GM12878 (cell line): ENCODE measurements around the gene GLTP. TPM values are rescaled to one million over a fixed set of nuclear protein-coding genes. Genes with fewer than 3 reads are reported as not detected.

Experiments
- ATAC-seq: fragments of 200-7000 bp; cut with Tn5 transposase; 3 replicates; pipeline ENCODE4 v1.9.1; 2020; ENCODE audit warnings: mild to moderate bottlenecking, moderate library complexity
- BruUV-seq: library from RNA; stranded (reverse); fragments of 400-500 nt; replicated peaks from 2 replicates; lab custom pipeline; 2021; lab: Mats Ljungman, UMichigan
- CTCF ChIA-PET: fragments of 300-600 bp; sonication (Branson Sonifier 250); formaldehyde crosslinking; extraction: SDS; loops from one replicate; lab custom pipeline; 2021; ENCODE audit warnings: inconsistent platforms; lab: Yijun Ruan, JAX
- POLR2A ChIA-PET: fragments of 350-600 bp; formaldehyde crosslinking; extraction: SDS; loops from one replicate; lab custom pipeline; 2021; ENCODE audit warnings: inconsistent platforms; lab: Charles Lee
- RAD21 ChIA-PET: fragments of 300-600 bp; sonication (Branson Sonifier 250); formaldehyde crosslinking; loops from one replicate; lab custom pipeline; 2023; ENCODE audit warnings: antibody characterized with exemption; ENCODE audit not compliant: unreplicated experiment; lab: Charles Lee
- SMC1A ChIA-PET: fragments of 300-600 bp; sonication (Branson Sonifier 250); formaldehyde crosslinking; loops from one replicate; lab custom pipeline; 2023; ENCODE audit not compliant: unreplicated experiment, uncharacterized antibody; lab: Charles Lee
- DNase-seq: peaks from one replicate; pipeline ENCODE4 v3.0.0-alpha.2; 2011; ENCODE audit warnings: low read depth, low spot score
- FAIRE-seq: peaks from 3 replicates; lab custom pipeline; 2011; peaks lifted over from hg19 to GRCh38; lab: Jason Lieb, UNC
- H2AFZ ChIP-seq: 2 replicates; pipeline ENCODE4 v1.6.0; 2011; ENCODE audit warnings: low read depth, low read length, control low read depth; ENCODE audit not compliant: control insufficient read depth
- H3K27ac ChIP-seq: 2 replicates; pipeline ENCODE4 v1.5.1; 2011; ENCODE audit warnings: control low read depth; ENCODE audit not compliant: control insufficient read depth, insufficient read depth
- H3K27me3 ChIP-seq, 2 experiments: replicated peaks in 1 of 2; 2 replicates each; pipeline versions ENCODE4 v1.6.0 to v1.6.1; 2011; ENCODE audit warnings: low read length in 1 of 2; ENCODE audit not compliant: control insufficient read depth in 2 of 2, insufficient read depth in 2 of 2
- H3K36me3 ChIP-seq, 2 experiments: 2 replicates each; pipeline ENCODE4 v1.5.1; 2011; ENCODE audit warnings: low read length in 1 of 2; ENCODE audit not compliant: control insufficient read depth in 2 of 2, insufficient read depth in 2 of 2
- H3K4me1 ChIP-seq: 2 replicates; pipeline ENCODE4 v1.6.1; 2011; ENCODE audit warnings: mild to moderate bottlenecking, low read length, moderate library complexity, mixed read lengths; ENCODE audit not compliant: control insufficient read depth, insufficient read depth
- H3K4me2 ChIP-seq: 2 replicates; pipeline ENCODE4 v1.6.0; 2011; ENCODE audit warnings: control low read depth; ENCODE audit not compliant: control insufficient read depth, insufficient read depth
- H3K4me3 ChIP-seq: fragments of 200-600 bp; sonication (generic); 2 replicates; pipeline ENCODE4 v1.5.1; 2016
- H3K79me2 ChIP-seq: 2 replicates; pipeline ENCODE4 v1.6.0; 2011; ENCODE audit warnings: low read length; ENCODE audit not compliant: control insufficient read depth, insufficient read depth
- H3K9ac ChIP-seq: 2 replicates; pipeline ENCODE4 v1.8.0; 2011; ENCODE audit warnings: low read length, control low read depth, mixed read lengths; ENCODE audit not compliant: control insufficient read depth, insufficient read depth
- H3K9me3 ChIP-seq: replicated peaks from 3 replicates; pipeline ENCODE4 v1.5.1; 2011; ENCODE audit warnings: mild to moderate bottlenecking, low read length; ENCODE audit not compliant: control insufficient read depth, insufficient read depth
- H4K20me1 ChIP-seq: 2 replicates; pipeline ENCODE4 v1.6.0; 2011; ENCODE audit not compliant: control insufficient read depth, insufficient read depth
- CHD1 ChIP-seq: IDR thresholded peaks from 2 replicates; pipeline ENCODE4 v1.6.1; 2012; ENCODE audit warnings: low read depth, low read length, improper control_type of control experiment
- DPF2 ChIP-seq: fragments of 450-650 bp; IDR thresholded peaks from 2 replicates; pipeline ENCODE4 v1.6.1; 2017; ENCODE audit warnings: mild to moderate bottlenecking
- IRF4 ChIP-seq: IDR thresholded peaks from 2 replicates; pipeline ENCODE4 v1.6.1; 2011; ENCODE audit warnings: low read depth, low read length
- MTA3 ChIP-seq: IDR thresholded peaks from 2 replicates; pipeline ENCODE4 v1.6.1; 2012; ENCODE audit warnings: low read length, inconsistent platforms, borderline replicate concordance
- MYC ChIP-seq: IDR thresholded peaks from 2 replicates; pipeline ENCODE4 v1.6.1; 2011; ENCODE audit warnings: mild to moderate bottlenecking, low read length, moderate library complexity, inconsistent platforms; ENCODE audit not compliant: insufficient read depth, insufficient replicate concordance, insufficient read length, severe bottlenecking
- NR2C2 ChIP-seq: IDR thresholded peaks from 2 replicates; pipeline ENCODE4 v1.6.1; 2011; ENCODE audit warnings: borderline replicate concordance, low read depth; ENCODE audit not compliant: control insufficient read depth, insufficient read length
- WGBS: methylation state at CpG from one replicate; pipeline ENCODE4 v1.1.6; 2016; ENCODE audit warnings: low lambda C conversion rate; ENCODE audit not compliant: insufficient replicate concordance, insufficient coverage; ENCODE audit errors: missing lambda C conversion rate; 5-methylcytosine and 5-hydroxymethylcytosine counted together
- in situ Hi-C: fragments of 300-500 bp; cut with MboI; formaldehyde crosslinking; loops from 9 replicates; pipeline ENCODE4 v1.14.3; 2018; ENCODE audit warnings: mixed read lengths
- intact Hi-C: fragments of 100-400 bp; cut with micrococcal nuclease; formaldehyde crosslinking; loops from one replicate; pipeline ENCODE4 v1.14.2; 2022; ENCODE audit not compliant: unreplicated experiment
- polyA plus RNA-seq, 11 experiments: library from polyadenylated mRNA; depleted of rRNA in 4 of 11; unstranded in 6 of 11; stranded (reverse) in 5 of 11; fragments of >200 nt; fragmentation: Nextera tagmentation in 4 of 11; fragmentation: Illumina TruSeq in 1 of 11; extraction: Ambion mirVana in 4 of 11; extraction: Trizol in 1 of 11; gene quantifications; 1 replicate in 1 of 11; 2 replicates in 10 of 11; pipeline versions ENCODE4 v1.2.1 to v1.2.3, GENCODE V29; 2011 to 2016; ENCODE audit warnings: inconsistent platforms in 2 of 11, missing spikeins in 2 of 11, low read depth in 1 of 11
- total RNA-seq, 4 experiments: library from RNA; depleted of rRNA in 3 of 4; stranded (reverse); fragments of >200 nt in 3 of 4; fragmentation: Illumina TruSeq in 1 of 4; extraction: Trizol in 1 of 4; gene quantifications; 2 replicates each; pipeline versions ENCODE4 v1.2.1 to v1.2.3, GENCODE V29; 2013 to 2021
- TF ChIP-seq, protein P1 (sequence below): fragments of 450-650 bp; IDR thresholded peaks from 2 replicates; pipeline ENCODE4 v1.6.1; 2016; ENCODE audit warnings: mild to moderate bottlenecking, moderate library complexity, borderline replicate concordance
- TF ChIP-seq, protein P2 (sequence below): IDR thresholded peaks from 2 replicates; pipeline ENCODE4 v1.6.1; 2012; ENCODE audit warnings: mild to moderate bottlenecking, low read depth, low read length
- TF ChIP-seq, protein P3 (sequence below): fragments of 450-650 bp; IDR thresholded peaks from 2 replicates; pipeline ENCODE4 v1.6.1; 2017; ENCODE audit warnings: borderline replicate concordance
- TF ChIP-seq, protein P4 (sequence below): IDR thresholded peaks from 2 replicates; pipeline ENCODE4 v1.6.1; 2011; ENCODE audit warnings: borderline replicate concordance, low read depth, mild to moderate bottlenecking, moderate library complexity, low read length; ENCODE audit not compliant: insufficient read depth, poor library complexity, severe bottlenecking

Gene GLTP
- total and polyA plus RNA-seq, 10 of the 15 experiments (the other 5 are each of a cell fraction or from before 2014, with no cell fraction given) = 16.8 to 44.0 (median 25.3) TPM

DNA sequence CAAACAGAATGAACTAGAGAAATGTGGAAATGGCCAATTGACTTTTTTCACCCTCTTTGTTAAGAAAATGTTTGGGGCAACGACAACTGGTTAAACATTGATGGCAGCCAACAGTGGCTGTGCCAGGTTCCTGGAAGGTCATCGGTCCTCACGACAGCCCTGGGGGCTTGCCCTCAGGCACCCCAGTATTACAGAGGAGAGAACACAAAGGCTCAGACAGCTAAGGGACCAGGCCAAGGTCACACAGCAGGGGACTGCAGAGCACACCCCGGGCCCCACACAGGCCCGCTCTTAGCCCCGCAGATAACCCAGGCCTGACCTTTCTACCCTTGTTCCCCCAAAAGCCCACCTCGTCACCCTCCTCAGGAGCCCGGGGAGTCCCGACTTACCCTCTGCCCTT, 48.4 kb downstream of the GLTP start:
- Histone ChIP-seq H3K79me2 (no peaks in the 10 kb centered on the region), H3K27ac (no peak overlapping the region), H3K9me3 (no peaks in the 10 kb centered on the region), H3K36me3 (no peaks in the 10 kb centered on the region), H3K27me3 (peaks cover 3 to 4% of the 10 kb centered on the region in 2 experiments; a peak in 3 of 4 replicates), H2AFZ (no peak overlapping the region), H3K9ac (no peak overlapping the region), H3K4me3 (no peak overlapping the region), H3K4me2 (no peak overlapping the region), H4K20me1 (no peaks in the 10 kb centered on the region), H3K4me1 (no peaks in the 10 kb centered on the region)
- no TSS peak for BruUV-seq
- 55% methylated on average over 9 of the region's 9 CpGs for WGBS
- ATAC-seq (no peak), FAIRE-seq (no peak), DNase-seq (no peak)
- ChIA-PET POLR2A (no interaction called here), RAD21 (no interaction called here), CTCF (interaction anchor here (2.6 kb wide), 1 partner anchor 13 kb away, joined by 9 read pairs; no protein-coding TSS in a partner anchor), SMC1A (no interaction called here)
- in situ Hi-C loops = no loop called here
- intact Hi-C loops = no loop called here
- TF ChIP-seq, protein P1, sequence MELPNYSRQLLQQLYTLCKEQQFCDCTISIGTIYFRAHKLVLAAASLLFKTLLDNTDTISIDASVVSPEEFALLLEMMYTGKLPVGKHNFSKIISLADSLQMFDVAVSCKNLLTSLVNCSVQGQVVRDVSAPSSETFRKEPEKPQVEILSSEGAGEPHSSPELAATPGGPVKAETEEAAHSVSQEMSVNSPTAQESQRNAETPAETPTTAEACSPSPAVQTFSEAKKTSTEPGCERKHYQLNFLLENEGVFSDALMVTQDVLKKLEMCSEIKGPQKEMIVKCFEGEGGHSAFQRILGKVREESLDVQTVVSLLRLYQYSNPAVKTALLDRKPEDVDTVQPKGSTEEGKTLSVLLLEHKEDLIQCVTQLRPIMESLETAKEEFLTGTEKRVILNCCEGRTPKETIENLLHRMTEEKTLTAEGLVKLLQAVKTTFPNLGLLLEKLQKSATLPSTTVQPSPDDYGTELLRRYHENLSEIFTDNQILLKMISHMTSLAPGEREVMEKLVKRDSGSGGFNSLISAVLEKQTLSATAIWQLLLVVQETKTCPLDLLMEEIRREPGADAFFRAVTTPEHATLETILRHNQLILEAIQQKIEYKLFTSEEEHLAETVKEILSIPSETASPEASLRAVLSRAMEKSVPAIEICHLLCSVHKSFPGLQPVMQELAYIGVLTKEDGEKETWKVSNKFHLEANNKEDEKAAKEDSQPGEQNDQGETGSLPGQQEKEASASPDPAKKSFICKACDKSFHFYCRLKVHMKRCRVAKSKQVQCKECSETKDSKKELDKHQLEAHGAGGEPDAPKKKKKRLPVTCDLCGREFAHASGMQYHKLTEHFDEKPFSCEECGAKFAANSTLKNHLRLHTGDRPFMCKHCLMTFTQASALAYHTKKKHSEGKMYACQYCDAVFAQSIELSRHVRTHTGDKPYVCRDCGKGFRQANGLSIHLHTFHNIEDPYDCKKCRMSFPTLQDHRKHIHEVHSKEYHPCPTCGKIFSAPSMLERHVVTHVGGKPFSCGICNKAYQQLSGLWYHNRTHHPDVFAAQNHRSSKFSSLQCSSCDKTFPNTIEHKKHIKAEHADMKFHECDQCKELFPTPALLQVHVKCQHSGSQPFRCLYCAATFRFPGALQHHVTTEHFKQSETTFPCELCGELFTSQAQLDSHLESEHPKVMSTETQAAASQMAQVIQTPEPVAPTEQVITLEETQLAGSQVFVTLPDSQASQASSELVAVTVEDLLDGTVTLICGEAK = no peak
- TF ChIP-seq NR2C2 (no peak), IRF4 (no peak), CHD1 (no peak), MTA3 (no peak), DPF2 (no peak), MYC (no peak)
- TF ChIP-seq, protein P2, sequence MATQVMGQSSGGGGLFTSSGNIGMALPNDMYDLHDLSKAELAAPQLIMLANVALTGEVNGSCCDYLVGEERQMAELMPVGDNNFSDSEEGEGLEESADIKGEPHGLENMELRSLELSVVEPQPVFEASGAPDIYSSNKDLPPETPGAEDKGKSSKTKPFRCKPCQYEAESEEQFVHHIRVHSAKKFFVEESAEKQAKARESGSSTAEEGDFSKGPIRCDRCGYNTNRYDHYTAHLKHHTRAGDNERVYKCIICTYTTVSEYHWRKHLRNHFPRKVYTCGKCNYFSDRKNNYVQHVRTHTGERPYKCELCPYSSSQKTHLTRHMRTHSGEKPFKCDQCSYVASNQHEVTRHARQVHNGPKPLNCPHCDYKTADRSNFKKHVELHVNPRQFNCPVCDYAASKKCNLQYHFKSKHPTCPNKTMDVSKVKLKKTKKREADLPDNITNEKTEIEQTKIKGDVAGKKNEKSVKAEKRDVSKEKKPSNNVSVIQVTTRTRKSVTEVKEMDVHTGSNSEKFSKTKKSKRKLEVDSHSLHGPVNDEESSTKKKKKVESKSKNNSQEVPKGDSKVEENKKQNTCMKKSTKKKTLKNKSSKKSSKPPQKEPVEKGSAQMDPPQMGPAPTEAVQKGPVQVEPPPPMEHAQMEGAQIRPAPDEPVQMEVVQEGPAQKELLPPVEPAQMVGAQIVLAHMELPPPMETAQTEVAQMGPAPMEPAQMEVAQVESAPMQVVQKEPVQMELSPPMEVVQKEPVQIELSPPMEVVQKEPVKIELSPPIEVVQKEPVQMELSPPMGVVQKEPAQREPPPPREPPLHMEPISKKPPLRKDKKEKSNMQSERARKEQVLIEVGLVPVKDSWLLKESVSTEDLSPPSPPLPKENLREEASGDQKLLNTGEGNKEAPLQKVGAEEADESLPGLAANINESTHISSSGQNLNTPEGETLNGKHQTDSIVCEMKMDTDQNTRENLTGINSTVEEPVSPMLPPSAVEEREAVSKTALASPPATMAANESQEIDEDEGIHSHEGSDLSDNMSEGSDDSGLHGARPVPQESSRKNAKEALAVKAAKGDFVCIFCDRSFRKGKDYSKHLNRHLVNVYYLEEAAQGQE = no peak
- TF ChIP-seq, protein P3, sequence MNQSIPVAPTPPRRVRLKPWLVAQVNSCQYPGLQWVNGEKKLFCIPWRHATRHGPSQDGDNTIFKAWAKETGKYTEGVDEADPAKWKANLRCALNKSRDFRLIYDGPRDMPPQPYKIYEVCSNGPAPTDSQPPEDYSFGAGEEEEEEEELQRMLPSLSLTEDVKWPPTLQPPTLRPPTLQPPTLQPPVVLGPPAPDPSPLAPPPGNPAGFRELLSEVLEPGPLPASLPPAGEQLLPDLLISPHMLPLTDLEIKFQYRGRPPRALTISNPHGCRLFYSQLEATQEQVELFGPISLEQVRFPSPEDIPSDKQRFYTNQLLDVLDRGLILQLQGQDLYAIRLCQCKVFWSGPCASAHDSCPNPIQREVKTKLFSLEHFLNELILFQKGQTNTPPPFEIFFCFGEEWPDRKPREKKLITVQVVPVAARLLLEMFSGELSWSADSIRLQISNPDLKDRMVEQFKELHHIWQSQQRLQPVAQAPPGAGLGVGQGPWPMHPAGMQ = no peak
- TF ChIP-seq, protein P4, sequence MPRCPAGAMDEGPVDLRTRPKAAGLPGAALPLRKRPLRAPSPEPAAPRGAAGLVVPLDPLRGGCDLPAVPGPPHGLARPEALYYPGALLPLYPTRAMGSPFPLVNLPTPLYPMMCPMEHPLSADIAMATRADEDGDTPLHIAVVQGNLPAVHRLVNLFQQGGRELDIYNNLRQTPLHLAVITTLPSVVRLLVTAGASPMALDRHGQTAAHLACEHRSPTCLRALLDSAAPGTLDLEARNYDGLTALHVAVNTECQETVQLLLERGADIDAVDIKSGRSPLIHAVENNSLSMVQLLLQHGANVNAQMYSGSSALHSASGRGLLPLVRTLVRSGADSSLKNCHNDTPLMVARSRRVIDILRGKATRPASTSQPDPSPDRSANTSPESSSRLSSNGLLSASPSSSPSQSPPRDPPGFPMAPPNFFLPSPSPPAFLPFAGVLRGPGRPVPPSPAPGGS = no peak
